GM21528 (cell line): ENCODE data around the gene KLK3.
"Not testable (repeated sequence)": the region's sequence is repeated elsewhere in the genome, so short reads cannot be mapped to it uniquely, and the experiment has no call there.

Experiments used
- ATAC-seq: cut with Tn5 transposase; IDR thresholded peaks from one replicate; pipeline ENCODE4 v1.9.1; 2021; ENCODE audit warnings: mild to moderate bottlenecking, moderate library complexity; ENCODE audit not compliant: unreplicated experiment, low FRiP score

Gene KLK3

GRCh38 chr19:50854636-50855410, at the start of gene KLK3:
Gene KLK3 (plus strand): TSS chr19:50854915. CDS start chr19:50854956, 41 bp downstream.
- no peak for ATAC-seq

- ATAC-seq, result no peak
These were observed 45.9 kb upstream of the KLK3 start for GRCh38 chr19:50808856-50809255.

DNA sequence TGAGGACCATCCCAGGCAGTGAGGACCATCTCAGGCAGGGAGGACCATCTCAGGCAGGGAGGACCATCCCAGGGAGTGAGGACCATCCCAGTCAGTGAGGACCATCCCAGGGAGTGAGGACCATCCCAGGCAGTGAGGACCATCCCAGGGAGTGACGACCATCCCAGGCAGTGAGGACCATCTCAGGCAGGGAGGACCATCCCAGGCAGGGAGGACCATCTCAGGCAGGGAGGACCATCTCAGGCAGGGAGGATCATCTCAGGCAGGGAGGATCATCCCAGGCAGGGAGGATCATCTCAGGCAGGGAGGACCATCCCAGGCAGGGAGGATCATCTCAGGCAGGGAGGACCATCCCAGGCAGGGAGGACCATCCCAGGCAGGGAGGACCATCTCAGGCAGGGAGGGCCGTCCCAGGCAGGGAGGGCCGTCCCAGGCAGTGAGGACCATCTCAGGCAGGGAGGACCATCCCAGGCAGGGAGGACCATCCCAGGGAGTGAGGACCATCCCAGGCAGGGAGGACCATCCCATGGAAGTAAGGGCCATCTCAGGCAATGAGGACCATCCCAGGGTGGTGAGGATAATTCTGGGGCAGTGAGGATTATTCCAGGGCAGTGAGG, 43.0 kb upstream of the KLK3 start:
- not testable (repeated sequence) for ATAC-seq

DNA sequence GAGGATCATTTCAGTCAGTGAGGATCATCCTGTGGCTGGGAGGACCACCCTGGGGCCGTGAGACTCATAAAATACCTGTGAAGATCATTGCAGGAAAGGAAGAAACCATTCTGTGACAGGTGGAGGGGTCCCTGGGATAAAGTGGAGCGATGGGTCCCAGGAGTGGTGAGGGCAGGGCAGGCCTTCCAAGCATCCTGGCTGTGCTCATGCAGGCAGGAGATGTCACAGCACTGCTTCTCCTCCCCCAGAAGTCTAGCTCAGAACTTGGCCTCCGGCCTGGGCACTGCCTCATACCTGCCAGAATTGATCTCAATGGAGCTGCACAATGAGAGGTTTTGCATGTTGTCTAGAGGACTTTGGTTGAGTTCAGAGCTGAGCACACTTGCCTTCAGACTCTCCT, 42.2 kb upstream of the KLK3 start:
- ATAC-seq, result no peak

DNA sequence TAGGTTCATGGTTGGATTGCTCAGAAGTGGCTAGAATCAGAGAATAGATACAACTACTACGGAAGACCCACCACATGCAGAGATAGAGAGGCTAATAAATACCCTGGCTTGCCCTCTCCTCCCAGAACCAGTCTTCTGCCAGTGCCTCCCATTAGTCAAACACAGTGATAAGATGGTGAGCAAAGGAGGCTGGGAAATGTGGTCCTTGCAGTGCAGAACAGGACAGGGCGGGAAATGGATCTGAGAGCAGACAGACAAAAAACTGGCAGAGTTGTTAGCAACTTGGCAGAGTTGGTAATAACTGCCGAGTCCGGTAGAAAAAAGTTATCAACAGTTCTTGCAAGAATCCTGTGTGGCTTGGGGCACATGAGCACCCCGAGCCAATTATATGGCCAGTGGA, 39.8 kb upstream of the KLK3 start:
- ATAC-seq, result no peak

GRCh38 chr19:50815439-50815838, 39.3 kb upstream of the KLK3 start:
- no peak for ATAC-seq

DNA sequence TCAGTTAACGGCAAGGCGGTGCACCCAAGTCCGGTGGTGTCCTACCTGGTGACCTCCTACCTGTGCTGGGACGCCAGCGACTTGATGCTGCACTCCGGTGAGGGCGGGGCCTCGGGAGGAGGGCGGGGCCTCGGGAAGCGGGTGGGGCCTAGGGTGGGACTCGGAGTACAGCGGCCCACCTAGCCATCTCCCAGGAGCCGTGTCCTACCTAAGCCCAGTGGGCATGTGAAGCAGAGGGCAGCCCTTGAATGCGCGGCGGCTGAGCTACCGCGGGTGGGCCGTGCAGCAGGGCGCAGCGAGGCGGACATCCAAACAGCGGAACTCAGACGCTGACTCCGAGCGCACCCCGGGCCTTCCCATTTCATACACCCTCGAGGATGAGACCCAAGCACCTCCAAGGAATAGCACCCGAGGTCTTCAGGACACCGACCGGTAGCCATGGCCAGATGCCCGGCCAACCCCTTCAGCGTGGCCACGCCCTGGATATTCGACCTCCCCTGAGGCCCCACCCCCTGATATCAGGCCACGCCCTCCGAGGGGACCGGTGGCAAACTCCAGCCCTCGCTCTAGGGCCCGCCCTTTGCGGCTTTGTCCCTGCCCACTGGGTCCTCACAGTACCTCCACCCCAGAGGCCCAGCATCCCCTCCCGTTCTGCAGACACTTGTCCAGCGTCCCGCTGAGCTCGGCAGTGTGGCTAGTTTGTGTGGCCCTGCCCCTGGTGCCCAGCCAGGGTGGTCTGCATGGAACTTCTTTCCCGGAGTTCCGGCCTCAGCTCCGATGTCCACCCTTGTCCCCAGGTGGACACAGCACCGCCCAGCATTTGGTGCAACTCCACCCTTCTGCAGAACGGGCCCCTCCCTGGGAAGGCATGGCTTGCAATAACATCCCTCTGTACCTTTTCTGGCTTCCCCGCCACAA, 36.5 kb upstream of the KLK3 start:
- peak; percentile 54 for ATAC-seq

- no peak for ATAC-seq
These were observed 35.7 kb upstream of the KLK3 start for GRCh38 chr19:50818859-50819472.

DNA sequence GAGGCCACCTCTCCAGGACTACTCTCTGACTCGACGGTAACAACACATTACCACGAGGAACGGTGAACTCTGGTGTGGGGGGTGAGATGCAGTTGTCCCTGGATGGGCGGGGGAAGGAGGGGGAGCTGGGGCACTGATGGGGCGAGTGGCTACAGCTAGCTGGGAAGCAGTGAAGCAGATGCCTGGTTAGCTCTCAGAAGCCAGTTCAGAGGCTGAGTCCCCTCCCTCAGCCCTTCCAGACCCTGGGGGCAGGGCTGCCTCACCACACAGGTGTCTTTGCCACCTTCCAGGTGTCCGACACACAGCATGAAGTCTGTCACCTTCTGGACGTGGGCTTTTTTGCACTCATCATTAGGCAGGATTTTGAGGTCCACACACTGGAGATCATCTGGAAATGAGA, 35.1 kb upstream of the KLK3 start:
- no peak for ATAC-seq

DNA sequence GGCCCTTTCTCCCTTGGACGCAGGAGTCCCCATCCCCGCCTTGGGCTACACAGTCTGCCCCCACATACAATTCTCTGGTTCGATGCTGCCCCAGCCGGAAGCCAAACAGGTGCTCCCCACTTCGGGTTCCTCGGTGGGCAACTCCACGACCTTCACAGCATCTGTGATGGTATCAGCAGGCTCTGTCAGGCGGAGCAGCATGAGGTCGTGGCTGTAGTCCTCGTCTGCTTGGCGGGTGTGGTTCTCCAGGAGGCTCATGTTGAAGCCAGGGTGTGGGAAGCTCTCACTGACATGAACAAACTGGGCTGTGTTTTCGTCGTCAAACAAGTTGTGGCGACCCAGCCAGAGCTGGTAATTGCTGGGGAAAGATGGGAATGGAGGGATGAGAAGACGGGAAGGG, 34.6 kb upstream of the KLK3 start:
- no peak for ATAC-seq

GRCh38 chr19:50820549-50821247, 34.0 kb upstream of the KLK3 start:
- ATAC-seq, result no peak

- no peak for ATAC-seq
These were observed 33.5 kb upstream of the KLK3 start for GRCh38 chr19:50821248-50821612.

DNA sequence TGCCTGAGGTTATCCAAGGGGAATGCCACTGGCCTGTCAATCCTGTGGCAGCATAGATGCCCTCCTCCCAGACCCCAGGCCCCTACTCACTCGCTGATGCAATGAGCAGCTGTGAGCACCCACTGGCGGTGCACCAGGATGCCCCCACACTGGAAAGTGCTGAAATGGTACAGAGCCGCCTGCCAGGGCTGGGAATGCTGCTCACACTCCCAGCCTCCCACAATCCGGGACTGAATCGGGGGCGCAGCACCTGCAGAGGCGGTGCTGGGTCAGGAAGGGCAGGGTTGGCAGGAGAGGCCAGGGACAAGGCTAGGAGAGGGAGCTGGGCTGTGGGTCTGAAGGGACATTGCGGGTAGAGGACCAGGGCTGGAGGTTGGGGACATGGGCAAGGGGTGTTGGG, 33.1 kb upstream of the KLK3 start:
- no peak for ATAC-seq

GRCh38 chr19:50822661-50823208, 32.0 kb upstream of the KLK3 start:
- no peak for ATAC-seq

DNA sequence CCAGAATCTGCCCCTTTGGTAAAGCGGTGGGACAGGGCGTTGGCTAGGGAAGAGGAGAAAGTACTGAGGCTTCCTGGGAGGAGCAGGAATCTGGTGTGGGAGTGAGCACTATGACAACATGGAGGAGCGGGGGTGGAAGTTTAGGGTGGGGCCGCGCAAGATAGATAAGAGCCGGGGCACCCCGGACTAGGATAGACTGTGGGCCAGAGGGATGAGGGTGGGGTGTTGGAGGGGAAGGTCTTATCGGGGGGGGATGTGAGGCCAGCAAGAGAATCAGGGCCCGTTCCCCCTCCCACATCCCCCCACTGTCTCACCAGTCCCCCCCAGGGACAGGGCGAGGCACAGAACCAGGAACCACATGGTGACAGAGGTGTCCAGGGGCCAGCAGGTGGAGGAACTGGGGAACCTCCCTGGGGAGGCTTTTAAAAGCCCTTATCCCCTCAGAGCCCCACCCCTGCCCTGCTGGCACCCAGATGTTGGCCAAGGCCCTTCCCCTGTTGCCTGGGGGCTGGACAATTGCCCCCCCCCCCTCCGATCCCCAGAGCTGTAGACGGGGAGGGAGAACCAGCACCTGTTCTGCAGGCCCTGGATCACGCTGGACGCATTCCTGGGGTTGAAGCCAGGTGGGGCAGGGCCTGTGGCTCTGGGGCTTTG, 31.2 kb upstream of the KLK3 start, which contains the start of gene KLK1:
Gene KLK1, minus strand, starts transcription at position 399 of the 654 bp plus-strand sequence. Its CDS starts 39 bp downstream, at position 360.
- ATAC-seq, result no peak

GRCh38 chr19:50826492-50827240, 28.0 kb upstream of the KLK3 start:
- ATAC-seq, result no peak

DNA sequence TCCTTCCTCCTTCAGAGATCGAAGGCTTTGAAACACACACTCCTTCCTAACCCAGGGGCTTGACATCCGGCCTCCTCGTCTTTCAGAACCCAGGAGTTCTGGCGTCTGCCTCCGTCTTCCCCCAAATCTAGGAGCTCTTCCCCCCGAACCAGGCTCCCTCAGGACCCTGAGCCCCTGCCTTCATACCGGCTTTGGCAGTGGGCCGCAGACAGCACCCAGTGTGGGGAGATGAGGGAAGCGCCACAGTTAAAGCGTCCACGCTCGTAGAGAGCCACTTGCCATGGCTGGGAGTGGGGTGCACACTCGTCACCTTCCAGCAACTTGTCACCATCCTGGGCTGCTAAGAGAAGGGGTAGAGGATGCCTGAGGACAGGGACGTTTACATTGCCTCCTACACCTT, 27.2 kb upstream of the KLK3 start:
- no peak for ATAC-seq

- ATAC-seq, result no peak
These were observed 24.9 kb upstream of the KLK3 start for GRCh38 chr19:50829801-50830200.
